Fibroblast of upper back skin (primary cell): ENCODE results near the gene CCDC81.
A peak's percentile ranks its signal among the peaks of the same experiment; 100 is the strongest.

ENCODE experiments used
- DNase-seq: peaks from one replicate; pipeline ENCODE4 v3.0.0-alpha.2; 2013

Gene CCDC81

GRCh38 chr11:86442420-86442819 lies 67.7 kb downstream of the CCDC81 start:
- no peak for DNase-seq

GRCh38 chr11:86442827-86443226 lies 68.1 kb downstream of the CCDC81 start:
- no peak for DNase-seq

GRCh38 chr11:86443415-86443814 lies 68.7 kb downstream of the CCDC81 start:
- DNase-seq = no peak

DNA sequence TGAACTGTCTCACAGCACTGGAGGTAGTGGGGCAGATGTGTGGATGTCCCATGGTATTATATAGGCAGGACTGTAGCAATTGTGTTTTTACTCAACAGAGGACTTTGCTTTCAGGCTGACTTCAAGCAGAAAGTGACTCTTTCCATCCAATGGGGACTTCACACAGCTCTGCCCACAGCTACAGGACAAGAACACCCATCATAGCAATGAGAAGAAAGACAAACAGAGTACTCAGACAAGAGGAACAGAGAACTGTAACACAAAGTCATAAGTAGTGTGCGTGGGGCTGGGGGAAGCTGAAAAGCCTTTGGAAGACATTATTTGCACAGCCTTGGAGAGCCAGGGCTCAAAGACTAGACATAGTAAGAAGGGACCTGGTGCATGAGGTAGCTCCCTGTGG lies 70.3 kb downstream of the CCDC81 start:
- DNase-seq = no peak

DNA sequence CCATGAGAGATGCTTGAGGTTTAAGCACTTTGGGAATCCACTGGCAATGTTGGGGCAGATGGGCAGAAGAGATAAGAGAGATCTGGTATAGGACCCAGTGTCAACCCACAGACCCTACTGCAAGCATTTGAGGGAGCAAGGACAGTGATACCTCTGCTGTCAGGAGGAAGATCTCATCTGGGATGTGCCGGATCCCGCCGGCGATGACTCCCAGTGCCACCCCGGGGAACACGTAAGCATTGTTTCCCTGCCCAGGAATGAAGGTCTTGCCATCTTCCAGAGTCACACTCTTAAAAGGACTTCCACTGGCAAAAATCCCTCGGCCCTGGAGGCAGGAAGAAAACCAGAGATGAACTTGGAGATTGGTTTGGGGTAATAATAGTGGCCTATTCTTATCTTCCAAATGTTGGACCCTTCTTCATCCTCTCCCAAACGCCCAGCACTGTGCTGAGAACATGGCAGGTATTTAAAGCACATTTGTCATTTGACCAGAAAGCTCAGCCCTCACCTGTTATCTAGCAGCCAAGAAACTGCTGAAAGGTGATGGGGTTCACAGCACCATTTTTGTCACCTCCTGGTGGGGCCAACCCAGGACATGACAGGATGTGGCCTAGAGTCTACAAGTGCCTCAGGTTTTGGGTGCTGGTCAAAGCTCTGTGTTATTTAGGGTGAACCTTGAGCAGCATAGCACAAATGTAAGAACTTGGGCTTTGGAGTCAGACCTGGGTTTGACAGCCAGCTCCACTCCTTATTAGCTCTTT lies 71.7 kb downstream of the CCDC81 start:
- DNase-seq = no peak

DNA sequence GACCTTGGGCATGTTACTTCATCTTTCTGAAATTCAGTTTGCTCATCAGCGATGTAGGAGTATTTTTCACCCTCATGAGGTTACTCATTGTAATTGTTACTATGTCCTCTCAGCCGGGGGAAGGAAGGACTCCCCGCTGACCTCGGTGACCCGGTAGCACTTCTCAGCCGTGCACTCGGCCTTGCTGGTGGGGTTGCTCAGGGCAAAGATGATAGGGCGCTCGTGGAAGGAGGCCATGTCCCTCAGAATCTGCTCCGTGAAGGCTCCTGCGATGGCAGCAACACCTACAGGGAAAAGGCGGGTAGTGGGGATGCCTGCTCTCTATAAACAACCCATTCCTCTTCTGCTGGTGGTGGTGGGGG lies 72.2 kb downstream of the CCDC81 start:
- no peak for DNase-seq

DNA sequence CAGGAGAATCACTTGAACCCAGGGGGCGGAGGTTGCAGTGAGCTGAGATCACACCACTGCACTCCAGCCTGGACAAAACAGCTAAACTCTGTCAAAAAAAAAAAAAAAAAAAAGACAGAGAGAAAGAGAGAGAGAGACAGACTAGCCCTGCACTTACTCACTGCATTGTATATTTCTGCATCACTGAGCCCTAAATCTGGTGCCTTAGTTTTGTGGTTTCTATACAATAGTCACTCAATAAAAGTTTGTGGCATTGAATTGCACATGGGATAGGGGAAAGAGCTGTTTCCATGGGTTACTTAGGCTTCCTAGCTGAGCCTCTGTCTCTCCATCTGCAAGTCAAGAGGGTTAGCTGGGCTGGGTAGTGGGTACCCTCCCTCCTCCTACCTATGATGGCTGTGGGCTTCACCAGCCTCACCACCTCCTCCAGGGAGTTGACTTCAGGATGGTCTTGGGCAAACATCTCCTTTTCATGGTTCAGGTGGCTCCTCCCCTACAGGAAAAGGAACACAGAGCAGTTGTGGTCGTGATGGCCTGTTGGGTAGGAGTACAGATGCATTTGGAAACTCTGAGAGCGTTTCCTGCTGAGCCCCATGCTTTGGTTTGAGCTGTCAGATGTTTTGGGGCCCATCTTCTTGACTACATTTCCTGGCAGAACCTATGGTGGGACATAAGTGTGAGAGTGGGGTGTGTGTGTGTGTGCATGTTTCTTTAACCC lies 73.2 kb downstream of the CCDC81 start:
- no peak for DNase-seq

DNA sequence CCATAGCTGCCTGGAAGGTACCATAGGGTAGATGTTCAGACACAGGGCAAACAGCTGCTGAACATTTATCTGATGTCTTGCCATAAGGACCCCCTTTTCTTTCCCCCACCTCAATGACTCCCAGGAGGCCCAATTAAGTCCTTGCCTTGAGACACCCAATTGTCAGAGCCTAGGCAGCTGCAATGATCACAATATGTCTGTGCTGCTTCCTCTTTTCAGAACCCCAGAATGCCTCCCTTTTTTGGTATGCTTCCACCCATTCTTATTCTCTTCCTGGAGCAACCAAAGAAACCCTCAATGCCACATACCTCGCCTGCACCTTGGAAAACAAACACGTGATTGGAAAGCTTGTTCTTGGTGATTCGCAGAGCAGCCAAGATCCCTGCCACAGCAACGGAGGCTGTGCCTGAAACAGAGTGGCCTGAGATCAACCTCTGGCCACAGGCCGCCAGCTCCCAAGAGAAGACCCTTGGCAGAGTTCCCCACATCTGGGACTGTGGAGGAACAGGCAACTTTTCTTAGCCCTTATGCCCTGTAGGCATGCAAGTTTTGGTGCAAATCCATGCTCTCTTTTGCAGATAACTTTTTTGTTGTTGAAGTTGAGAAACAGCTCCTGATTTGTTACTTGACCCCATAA lies 75.4 kb downstream of the CCDC81 start:
- no peak for DNase-seq

DNA sequence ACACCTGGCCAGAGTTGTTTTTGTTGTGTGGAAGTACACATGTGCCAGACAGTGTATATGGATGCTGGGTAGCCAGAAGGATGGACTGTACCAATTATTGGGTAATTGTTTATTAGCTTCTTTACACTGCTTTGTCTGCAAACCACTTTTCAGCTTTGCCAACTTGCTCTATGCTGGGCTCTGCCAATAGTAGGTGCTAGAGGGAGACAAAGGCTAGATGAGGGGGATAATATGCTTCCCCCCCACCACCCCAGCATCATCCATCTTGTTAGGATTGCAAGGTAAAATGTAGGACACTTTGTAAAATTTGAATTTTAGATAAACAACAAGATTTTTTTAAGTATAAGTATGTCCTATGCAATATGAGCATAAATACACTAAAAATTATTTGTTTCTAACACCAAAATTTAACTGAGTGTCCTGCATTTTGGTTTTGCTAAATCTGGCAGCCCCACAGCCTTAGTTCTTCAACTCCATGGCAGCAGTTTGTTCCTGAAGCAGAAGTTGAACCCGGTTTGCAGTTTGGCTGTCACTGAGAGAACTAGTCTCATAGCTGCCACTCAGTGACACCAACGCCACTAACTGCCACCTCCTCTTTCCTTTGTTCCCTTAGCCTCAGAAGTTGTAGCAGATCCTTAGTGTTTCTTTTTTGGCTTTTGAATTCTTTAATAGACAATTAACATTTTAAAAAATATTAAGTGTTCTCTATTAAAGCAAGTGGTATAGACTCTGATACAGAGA lies 78.8 kb downstream of the CCDC81 start:
- DNase-seq = no peak

GRCh38 chr11:86456075-86456939 lies 81.6 kb downstream of the CCDC81 start:
- peak; percentile 83 for DNase-seq

- DNase-seq = no peak
Observed at GRCh38 chr11:86458294-86459001, 83.8 kb downstream of the CCDC81 start.

DNA sequence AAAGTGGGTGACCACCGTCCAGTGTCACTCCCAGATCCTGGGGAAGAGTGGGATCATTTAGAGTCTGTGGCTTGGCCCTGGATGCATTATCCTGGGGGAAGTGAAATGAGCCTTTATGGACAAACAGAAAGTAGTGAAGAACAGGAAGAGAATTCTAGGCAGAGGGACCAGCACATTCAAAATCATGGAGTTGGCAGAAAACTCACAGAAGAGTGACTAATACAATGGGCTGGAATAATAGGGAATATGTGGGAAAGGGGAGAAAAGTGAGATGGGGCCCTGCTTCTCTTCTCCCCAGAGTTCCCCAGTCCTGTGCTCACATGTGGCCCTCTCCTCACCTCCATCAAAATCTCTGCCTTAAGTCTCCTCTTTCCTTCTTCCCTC lies 84.3 kb downstream of the CCDC81 start:
- peak; percentile 65 for DNase-seq

DNA sequence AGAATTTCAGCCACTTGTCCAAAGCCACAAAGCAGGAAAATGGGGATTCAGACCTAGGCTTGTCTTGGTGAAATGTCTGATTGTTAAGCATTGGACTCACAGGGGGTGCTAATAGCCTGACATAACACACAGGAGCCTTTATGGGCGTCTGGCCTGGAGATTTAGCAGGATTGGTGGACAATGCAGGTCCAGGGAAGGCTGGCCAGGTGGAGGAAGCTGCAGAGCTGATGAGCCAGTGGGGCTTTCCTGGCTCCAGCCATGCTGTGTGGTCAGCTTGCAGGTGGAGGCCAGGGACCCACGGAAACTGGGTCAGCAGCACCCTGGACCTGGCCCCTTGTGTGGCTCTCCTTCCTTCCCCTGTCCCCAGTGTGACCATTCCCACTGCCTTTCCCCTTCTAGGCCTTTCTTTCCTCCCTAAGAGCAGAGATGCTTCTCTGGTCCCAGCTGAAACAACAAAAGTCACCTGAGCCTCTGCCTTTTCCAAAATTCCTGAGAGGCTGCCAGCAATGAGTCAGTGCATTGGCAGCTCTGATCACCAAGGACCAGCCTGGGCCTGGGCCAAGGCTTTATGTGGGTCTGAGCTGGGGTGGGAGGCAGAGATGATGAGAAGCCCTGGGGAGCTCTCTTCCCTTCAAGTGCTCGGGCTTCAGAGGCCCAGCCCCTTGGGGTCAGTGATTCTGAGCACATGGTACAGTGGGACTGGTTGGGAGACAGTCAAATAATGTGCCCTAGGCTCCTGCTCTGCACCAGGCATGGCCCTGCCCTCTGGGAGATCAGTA lies 85.2 kb downstream of the CCDC81 start:
- DNase-seq = peak; percentile 98

- no peak for DNase-seq
Observed at GRCh38 chr11:86460461-86461385, 86.0 kb downstream of the CCDC81 start.

DNA sequence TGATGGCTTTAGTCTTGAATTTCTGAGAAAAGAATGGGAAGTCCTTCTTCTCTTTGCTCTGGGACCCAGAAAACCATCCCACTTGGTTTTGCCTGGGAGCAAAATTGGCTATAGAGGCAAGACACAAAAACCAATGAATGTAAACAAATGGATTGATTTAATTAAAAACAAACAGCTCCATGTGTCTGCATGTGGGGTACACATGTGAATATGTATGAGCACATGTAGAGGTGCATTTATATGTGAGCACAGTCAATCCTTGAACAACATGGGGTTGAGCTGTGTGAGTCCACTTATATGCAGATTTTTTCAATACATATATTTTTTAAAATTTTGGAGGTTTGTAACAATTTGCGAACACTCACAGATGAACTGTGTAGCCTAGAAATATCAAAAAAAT lies 87.2 kb downstream of the CCDC81 start:
- DNase-seq = no peak

DNA sequence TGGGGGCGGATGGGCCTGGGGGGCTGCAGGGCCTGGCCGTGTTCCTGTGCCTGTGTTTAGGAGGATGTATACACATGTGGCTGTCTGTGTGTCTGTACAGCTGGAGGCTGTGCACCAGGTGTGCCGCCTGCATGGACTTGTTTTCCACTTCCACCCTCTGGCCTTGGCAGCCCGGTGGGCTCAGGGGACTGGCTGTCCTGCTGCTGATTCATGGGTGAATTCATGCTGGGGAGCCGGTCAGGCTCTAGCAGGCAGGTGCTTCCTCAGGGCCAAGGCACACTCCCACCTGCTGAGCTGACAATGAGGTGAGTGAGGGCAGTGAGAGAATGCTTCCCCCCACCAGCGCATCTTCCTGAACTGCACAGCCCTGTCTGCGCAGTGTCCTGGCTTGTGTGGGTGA lies 88.4 kb downstream of the CCDC81 start:
- no peak for DNase-seq

GRCh38 chr11:86463955-86464354 lies 89.3 kb downstream of the CCDC81 start:
- DNase-seq = no peak

- DNase-seq = no peak
Observed at GRCh38 chr11:86464509-86465221, 90.0 kb downstream of the CCDC81 start.

GRCh38 chr11:86468169-86468568 lies 93.5 kb downstream of the CCDC81 start:
- no peak for DNase-seq
